K562 (cell line): ENCODE results near the gene RASSF7. TPM values are rescaled to one million over a fixed set of nuclear protein-coding genes. Genes with fewer than 3 reads are reported as not detected.

Experiments used
- BMI1 ChIP-seq: fragments of 150-350 bp; IDR thresholded peaks from 2 replicates; pipeline ENCODE4 v1.6.1; 2014; ENCODE audit warnings: low read length
- CBFB ChIP-seq: sonication (generic); formaldehyde crosslinking; IDR thresholded peaks from 2 replicates; pipeline ENCODE4 v1.4.0; 2020; ENCODE audit warnings: mild to moderate bottlenecking, missing genetic modification reagents
- CHAMP1 ChIP-seq: fragments of 450-650 bp; IDR thresholded peaks from 2 replicates; pipeline ENCODE4 v1.6.1; 2016; ENCODE audit warnings: mild to moderate bottlenecking
- CHD2 ChIP-seq: IDR thresholded peaks from 2 replicates; pipeline ENCODE4 v1.6.1; 2011; ENCODE audit warnings: low read depth, low read length
- EGR1 ChIP-seq: fragments of 450-650 bp; conservative IDR thresholded peaks from 2 replicates; pipeline ENCODE4 v1.6.1; 2017; ENCODE audit warnings: mild to moderate bottlenecking
- ELF1 ChIP-seq: fragments of 200-800 bp; sonication (Bioruptor generic); IDR thresholded peaks from 2 replicates; pipeline ENCODE4 v1.6.1; 2016; ENCODE audit warnings: missing genetic modification characterization, missing compliant biosample characterization
- ETV1 ChIP-seq: fragments of 450-650 bp; conservative IDR thresholded peaks from 2 replicates; pipeline ENCODE4 v1.6.1; 2016; ENCODE audit warnings: missing genetic modification characterization, control low read depth, low read depth, missing compliant biosample characterization
- FOXJ2 ChIP-seq: fragments of 200-800 bp; sonication (Bioruptor generic); IDR thresholded peaks from 2 replicates; pipeline ENCODE4 v1.6.1; 2016; ENCODE audit warnings: missing genetic modification characterization, missing compliant biosample characterization
- KDM4B ChIP-seq, 2 experiments: fragments of 450-650 bp in 1 of 2; sonication (generic) in 1 of 2; IDR thresholded peaks; 2 replicates each; pipeline ENCODE4 v1.6.1; 2016 to 2017; ENCODE audit warnings: borderline replicate concordance in 2 of 2, antibody characterized with exemption in 1 of 2, low read depth in 1 of 2, mild to moderate bottlenecking in 1 of 2
- LEF1 ChIP-seq: fragments of 450-650 bp; IDR thresholded peaks from 2 replicates; pipeline ENCODE4 v1.6.1; 2016; ENCODE audit warnings: mild to moderate bottlenecking
- MBD2 ChIP-seq: sonication (generic); IDR thresholded peaks from 2 replicates; pipeline ENCODE4 v1.6.1; 2016; ENCODE audit warnings: low read depth, borderline replicate concordance
- OTX1 ChIP-seq: fragments of 450-650 bp; formaldehyde crosslinking; IDR thresholded peaks from 2 replicates; pipeline ENCODE4 v1.4.0; 2022; ENCODE audit warnings: mild to moderate bottlenecking
- PCBP1 ChIP-seq: fragments of 200-400 bp; formaldehyde crosslinking; IDR thresholded peaks from 2 replicates; pipeline ENCODE4 v1.6.1; 2018; ENCODE audit warnings: mild to moderate bottlenecking, low read depth, low read length; ENCODE audit not compliant: poor library complexity, severe bottlenecking
- PKNOX1 ChIP-seq: fragments of 450-650 bp; IDR thresholded peaks from 2 replicates; pipeline ENCODE4 v1.6.1; 2016
- SETDB1 ChIP-seq: IDR thresholded peaks from one replicate; pipeline ENCODE4 v1.6.1; 2012; ENCODE audit warnings: low read length, control low read depth, inconsistent platforms
- SP2 ChIP-seq: IDR thresholded peaks from 2 replicates; pipeline ENCODE4 v1.6.1; 2011; ENCODE audit warnings: mild to moderate bottlenecking, low read depth, low read length, moderate library complexity; ENCODE audit not compliant: poor library complexity, severe bottlenecking; ENCODE audit errors: extremely low read depth
- ZNF124 ChIP-seq: sonication (generic); formaldehyde crosslinking; IDR thresholded peaks from 2 replicates; pipeline ENCODE4 v1.8.1; 2022; ENCODE audit warnings: missing genetic modification reagents
- ZNF175 ChIP-seq: fragments of 200-800 bp; sonication (Bioruptor generic); IDR thresholded peaks from 2 replicates; pipeline ENCODE4 v1.6.1; 2016; ENCODE audit warnings: low read depth, mild to moderate bottlenecking, missing genetic modification characterization, missing compliant biosample characterization
- polyA plus RNA-seq, 8 experiments: library from polyadenylated mRNA; depleted of rRNA in 4 of 8; stranded (reverse) in 5 of 8; unstranded in 3 of 8; fragments of >200 nt; fragmentation: Nextera tagmentation in 2 of 8; fragmentation: Illumina TruSeq in 1 of 8; extraction: Ambion mirVana in 2 of 8; extraction: Trizol in 1 of 8; gene quantifications; 2 replicates each; pipeline versions ENCODE4 v1.2.1 to v1.2.3, GENCODE V29; 2011 to 2014; ENCODE audit warnings: inconsistent platforms in 1 of 8, missing spikeins in 1 of 8
- total RNA-seq, 7 experiments: library from RNA; depleted of rRNA in 6 of 7; stranded (reverse); fragments of >200 nt in 6 of 7; fragmentation: Illumina TruSeq in 2 of 7; extraction: Trizol in 2 of 7; gene quantifications; 2 replicates each; pipeline versions ENCODE4 v1.2.1 to v1.2.3, GENCODE V29; 2011 to 2021; ENCODE audit warnings: low replicate concordance in 1 of 7
- TF ChIP-seq, protein P1 (sequence below): sonication (generic); formaldehyde crosslinking; IDR thresholded peaks from 2 replicates; pipeline ENCODE4 v1.8.0; 2022; ENCODE audit warnings: missing genetic modification reagents, mild to moderate bottlenecking, moderate library complexity, borderline replicate concordance
- TF ChIP-seq, protein P2 (sequence below): fragments of 250-450 bp; sonication (Bioruptor Pico); IDR thresholded peaks from 2 replicates; pipeline ENCODE4 v1.5.0; 2020; ENCODE audit warnings: mild to moderate bottlenecking

RASSF7 gene
- total and polyA plus RNA-seq, 9 of the 15 experiments (the other 6 are each of a cell fraction or from before 2014, with no cell fraction given): 0.41 to 45.2 (median 18.6) TPM

DNA sequence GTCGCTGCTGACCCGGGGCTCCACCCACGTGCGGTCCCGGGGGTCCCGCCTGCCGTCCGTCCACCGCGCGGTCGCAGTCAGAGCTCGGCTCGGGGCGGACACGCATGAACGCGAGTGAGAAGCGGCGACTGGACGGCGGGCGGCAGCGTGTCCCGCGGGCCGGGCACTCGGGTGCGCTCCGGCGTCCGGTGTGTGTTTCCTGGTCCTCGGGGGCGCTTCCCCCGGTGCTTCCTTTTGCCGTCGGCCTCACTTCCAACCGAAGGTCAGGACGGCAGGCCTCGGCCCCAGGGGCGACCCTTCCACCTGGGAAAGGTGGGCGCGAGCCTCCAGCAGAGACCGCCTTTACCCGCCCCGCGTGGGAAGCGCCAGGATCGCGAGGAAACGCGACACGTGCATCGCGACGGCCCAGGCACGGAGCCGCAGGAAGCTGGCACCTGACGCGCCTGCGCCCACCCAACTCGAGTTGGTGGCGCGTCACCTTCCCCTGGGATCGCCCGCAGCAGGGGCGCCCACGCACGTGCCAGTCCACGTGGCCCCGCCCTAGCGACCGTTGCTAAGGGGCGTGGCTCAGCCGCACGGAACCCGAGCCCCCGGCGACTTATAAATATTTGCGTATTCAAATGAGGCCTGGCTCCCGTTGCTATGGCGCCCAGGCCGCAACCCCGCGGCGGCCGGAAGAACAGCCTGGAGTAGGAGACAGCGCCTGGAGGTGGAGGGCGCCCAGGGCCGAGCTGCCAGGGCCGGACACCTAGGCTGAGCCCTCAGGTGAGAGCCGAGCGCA lies 23.7 kb upstream of the RASSF7 start, which contains the start of gene LRRC56 (continued):
- TF ChIP-seq, protein P1, sequence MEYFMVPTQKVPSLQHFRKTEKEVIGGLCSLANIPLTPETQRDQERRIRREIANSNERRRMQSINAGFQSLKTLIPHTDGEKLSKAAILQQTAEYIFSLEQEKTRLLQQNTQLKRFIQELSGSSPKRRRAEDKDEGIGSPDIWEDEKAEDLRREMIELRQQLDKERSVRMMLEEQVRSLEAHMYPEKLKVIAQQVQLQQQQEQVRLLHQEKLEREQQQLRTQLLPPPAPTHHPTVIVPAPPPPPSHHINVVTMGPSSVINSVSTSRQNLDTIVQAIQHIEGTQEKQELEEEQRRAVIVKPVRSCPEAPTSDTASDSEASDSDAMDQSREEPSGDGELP (CRISPR knock-in tag): peak; percentile 63; the same call in 1 of the 2 replicates
- no peak for TF ChIP-seq SETDB1
- peak; percentile 78; the same call in 1 of the 2 replicates for TF ChIP-seq MBD2
- TF ChIP-seq PCBP1: peak; percentile 24
- TF ChIP-seq CBFB (CRISPR knock-in tag): peak; percentile 74; the same call in 1 of the 2 replicates
- TF ChIP-seq SP2: no peak
- TF ChIP-seq, protein P2, sequence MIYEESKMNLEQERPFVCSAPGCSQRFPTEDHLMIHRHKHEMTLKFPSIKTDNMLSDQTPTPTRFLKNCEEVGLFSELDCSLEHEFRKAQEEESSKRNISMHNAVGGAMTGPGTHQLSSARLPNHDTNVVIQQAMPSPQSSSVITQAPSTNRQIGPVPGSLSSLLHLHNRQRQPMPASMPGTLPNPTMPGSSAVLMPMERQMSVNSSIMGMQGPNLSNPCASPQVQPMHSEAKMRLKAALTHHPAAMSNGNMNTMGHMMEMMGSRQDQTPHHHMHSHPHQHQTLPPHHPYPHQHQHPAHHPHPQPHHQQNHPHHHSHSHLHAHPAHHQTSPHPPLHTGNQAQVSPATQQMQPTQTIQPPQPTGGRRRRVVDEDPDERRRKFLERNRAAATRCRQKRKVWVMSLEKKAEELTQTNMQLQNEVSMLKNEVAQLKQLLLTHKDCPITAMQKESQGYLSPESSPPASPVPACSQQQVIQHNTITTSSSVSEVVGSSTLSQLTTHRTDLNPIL (CRISPR knock-in tag): no peak
- peak; percentile 94 for TF ChIP-seq EGR1
- TF ChIP-seq KDM4B (IDR thresholded peaks at IDR 0.05; ENCODE audit: borderline replicate concordance in 2 of 2, low read depth in 1 of 2): peak in 1 of 2 experiments; percentile 65; a peak in 1 of 4 replicates
- 0 out of 2 replicates have a peak, but pooled peaks have one; percentile 26 for TF ChIP-seq ELF1 (tag)
- no peak for TF ChIP-seq OTX1 (CRISPR knock-in tag)
- no peak for TF ChIP-seq ZNF175 (CRISPR knock-in tag)
- peak; percentile 75; the same call in 1 of the 2 replicates for TF ChIP-seq ETV1 (tag)
- peak; percentile 49; the same call in 1 of the 2 replicates for TF ChIP-seq FOXJ2 (tag)
- peak; percentile 72; the same call in 1 of the 2 replicates for TF ChIP-seq ZNF124 (CRISPR knock-in tag)
- TF ChIP-seq LEF1: peak; percentile 24; the same call in 1 of the 2 replicates
- TF ChIP-seq PKNOX1: peak; percentile 56; the same call in 1 of the 2 replicates
- TF ChIP-seq CHAMP1: no peak
- 0 out of 2 replicates have a peak, but pooled peaks have one; percentile 7 for TF ChIP-seq CHD2
- peak; percentile 91 for TF ChIP-seq BMI1
